Endothelial cell of umbilical vein (primary cell): Measurements from ENCODE around the gene OR10P1. TPM values are rescaled to one million over a fixed set of nuclear protein-coding genes. Genes with fewer than 3 reads are reported as not detected.

Source experiments
- BruUV-seq: library from RNA; stranded (reverse); fragments of 400-500 nt; replicated peaks from 2 replicates; lab custom pipeline; 2021; lab: Mats Ljungman, UMichigan
- CTCF ChIA-PET: fragments of 300-600, 350-600 bp; sonication (Branson Sonifier 250); formaldehyde crosslinking; loops from one replicate; lab custom pipeline; 2021; ENCODE audit warnings: antibody characterized with exemption, inconsistent platforms; lab: Charles Lee
- POLR2A ChIA-PET: fragments of 300-600, 350-600 bp; sonication (Branson Sonifier 250); formaldehyde crosslinking; loops from one replicate; lab custom pipeline; 2021; ENCODE audit warnings: antibody characterized with exemption, inconsistent platforms; lab: Charles Lee
- DNase-seq: peaks from one replicate; pipeline ENCODE4 v3.0.0-alpha.2; 2011; ENCODE audit warnings: low read depth, low spot score
- FAIRE-seq: peaks from 2 replicates; lab custom pipeline; 2011; peaks lifted over from hg19 to GRCh38; lab: Jason Lieb, UNC
- H2AFZ ChIP-seq: 2 replicates; pipeline ENCODE4 v1.6.0; 2012; ENCODE audit warnings: low read depth, low read length, control low read depth, inconsistent platforms
- H3K27ac ChIP-seq: 2 replicates; pipeline ENCODE4 v1.5.1; 2011; ENCODE audit warnings: low read depth, mild to moderate bottlenecking, control low read depth, low read length, moderate library complexity; ENCODE audit not compliant: insufficient read depth
- H3K27me3 ChIP-seq, 2 experiments: 2 replicates each; pipeline versions ENCODE4 v1.6.0 to v1.6.1; 2011; ENCODE audit warnings: low read length in 2 of 2, mixed read lengths in 1 of 2; ENCODE audit not compliant: control insufficient read depth in 2 of 2, insufficient read depth in 2 of 2
- H3K36me3 ChIP-seq, 2 experiments: 2 replicates in 1 of 2; 3 replicates in 1 of 2; pipeline ENCODE4 v1.5.1; 2011; ENCODE audit warnings: low read length in 2 of 2, mild to moderate bottlenecking in 1 of 2, moderate library complexity in 1 of 2; ENCODE audit not compliant: control insufficient read depth in 2 of 2, insufficient read depth in 2 of 2; ENCODE audit errors: extremely low read depth in 1 of 2
- H3K4me1 ChIP-seq: 3 replicates; pipeline ENCODE4 v1.5.1; 2011; ENCODE audit warnings: mild to moderate bottlenecking, low read length; ENCODE audit not compliant: control insufficient read depth, insufficient read depth; ENCODE audit errors: extremely low read depth
- H3K4me2 ChIP-seq: 2 replicates; pipeline ENCODE4 v1.6.1; 2011; ENCODE audit warnings: low read length, control low read depth, mixed read lengths; ENCODE audit not compliant: insufficient read depth
- H3K4me3 ChIP-seq, 3 experiments: fragments of 200-600 bp in 1 of 3; sonication (generic), shearing (Covaris generic) in 1 of 3; replicated peaks in 1 of 3; 2 replicates each; pipeline ENCODE4 v1.5.1; 2011 to 2016; ENCODE audit warnings: control low read depth in 3 of 3, low read length in 3 of 3, mild to moderate bottlenecking in 2 of 3, inconsistent platforms in 1 of 3, low read depth in 1 of 3, moderate library complexity in 1 of 3; ENCODE audit not compliant: insufficient read depth in 1 of 3
- H3K79me2 ChIP-seq: 2 replicates; pipeline ENCODE4 v1.6.0; 2012; ENCODE audit warnings: low read length, inconsistent platforms; ENCODE audit not compliant: control insufficient read depth, insufficient read depth
- H3K9ac ChIP-seq: replicated peaks from 2 replicates; pipeline ENCODE3; 2011; ENCODE audit warnings: low read length, control low read depth; ENCODE audit not compliant: insufficient read depth; ENCODE audit errors: extremely low read depth
- H3K9me1 ChIP-seq: replicated peaks from 3 replicates; pipeline ENCODE4 v1.6.0; 2011; ENCODE audit warnings: mild to moderate bottlenecking, low read length; ENCODE audit not compliant: control insufficient read depth, insufficient read depth; ENCODE audit errors: extremely low read depth
- H3K9me3 ChIP-seq: replicated peaks from 2 replicates; pipeline ENCODE4 v1.5.1; 2012; ENCODE audit warnings: low read length, inconsistent platforms; ENCODE audit not compliant: control insufficient read depth, insufficient read depth
- H4K20me1 ChIP-seq: replicated peaks from 2 replicates; pipeline ENCODE3; 2011; ENCODE audit warnings: mild to moderate bottlenecking, low read length; ENCODE audit not compliant: control insufficient read depth, insufficient read depth; ENCODE audit errors: extremely low read depth
- EZH2 ChIP-seq: IDR thresholded peaks from 2 replicates; pipeline ENCODE4 v1.6.1; 2012; ENCODE audit warnings: borderline replicate concordance, low read depth, mild to moderate bottlenecking, moderate library complexity, low read length, inconsistent platforms; ENCODE audit not compliant: severe bottlenecking
- FOS ChIP-seq: IDR thresholded peaks from 2 replicates; pipeline ENCODE4 v1.6.1; 2011; ENCODE audit warnings: mild to moderate bottlenecking, low read length, moderate library complexity, borderline replicate concordance; ENCODE audit not compliant: insufficient read depth
- GATA2 ChIP-seq: IDR thresholded peaks from 2 replicates; pipeline ENCODE4 v1.7.0; 2011; ENCODE audit warnings: low read depth, mild to moderate bottlenecking, moderate library complexity, mixed read lengths, low read length; ENCODE audit not compliant: insufficient read length, insufficient read depth
- JUN ChIP-seq: IDR thresholded peaks from 2 replicates; pipeline ENCODE4 v1.6.1; 2011; ENCODE audit warnings: borderline replicate concordance, low read depth; ENCODE audit not compliant: insufficient read length, insufficient read depth
- MYC ChIP-seq: IDR thresholded peaks from one replicate; pipeline ENCODE4 v1.6.1; 2011; ENCODE audit warnings: mild to moderate bottlenecking, low read depth, low read length
- POLR2A ChIP-seq: IDR thresholded peaks from 2 replicates; pipeline ENCODE4 v1.6.1; 2012; ENCODE audit warnings: low read depth, mild to moderate bottlenecking, control low read depth, low read length
- POLR2AphosphoS5 ChIP-seq: IDR thresholded peaks from 2 replicates; pipeline ENCODE4 v1.6.1; 2012; ENCODE audit warnings: low read depth, mild to moderate bottlenecking, control low read depth, low read length, moderate library complexity; ENCODE audit not compliant: insufficient read depth
- dilution Hi-C: fragments of 300-500 bp; cut with MboI; formaldehyde crosslinking; loops from one replicate; pipeline ENCODE4 v1.15.0; 2019; ENCODE audit warnings: low sequenced_read_pairs; ENCODE audit not compliant: extremely low pct_ligation_motif_present
- intact Hi-C: fragments of 100-400 bp; cut with micrococcal nuclease; formaldehyde crosslinking; loops from one replicate; pipeline ENCODE4 v1.10.0; 2022
- polyA plus RNA-seq, 4 experiments: library from polyadenylated mRNA; depleted of rRNA in 3 of 4; stranded (reverse) in 3 of 4; unstranded in 1 of 4; fragments of >200 nt; gene quantifications; 2 replicates each; pipeline versions ENCODE4 v1.2.1 to v1.2.3, GENCODE V29; 2011 to 2012; ENCODE audit warnings: missing spikeins in 1 of 4
- total RNA-seq: library from RNA; stranded (reverse); gene quantifications from 2 replicates; pipeline ENCODE4 v1.2.3, GENCODE V29; 2021
- TF ChIP-seq, protein P1 (sequence below): IDR thresholded peaks from 2 replicates; pipeline ENCODE4 v1.6.1; 2011; ENCODE audit not compliant: insufficient read depth, insufficient read length
- TF ChIP-seq, protein P2 (sequence below), 2 donors: IDR thresholded peaks; 1 replicate in 1 of 2; 2 replicates in 1 of 2; pipeline ENCODE4 v1.5.1; 2011; ENCODE audit warnings: low read length in 2 of 2, mild to moderate bottlenecking in 2 of 2, moderate library complexity in 2 of 2, control low read depth in 1 of 2, inconsistent platforms in 1 of 2, low read depth in 1 of 2; ENCODE audit not compliant: insufficient read depth in 1 of 2; ENCODE audit errors: extremely low read depth in 1 of 2

Gene OR10P1
- total and polyA plus RNA-seq, 2 donors (not counting 3 experiments of a cell fraction or from before 2014, with no cell fraction given) = not detected

DNA sequence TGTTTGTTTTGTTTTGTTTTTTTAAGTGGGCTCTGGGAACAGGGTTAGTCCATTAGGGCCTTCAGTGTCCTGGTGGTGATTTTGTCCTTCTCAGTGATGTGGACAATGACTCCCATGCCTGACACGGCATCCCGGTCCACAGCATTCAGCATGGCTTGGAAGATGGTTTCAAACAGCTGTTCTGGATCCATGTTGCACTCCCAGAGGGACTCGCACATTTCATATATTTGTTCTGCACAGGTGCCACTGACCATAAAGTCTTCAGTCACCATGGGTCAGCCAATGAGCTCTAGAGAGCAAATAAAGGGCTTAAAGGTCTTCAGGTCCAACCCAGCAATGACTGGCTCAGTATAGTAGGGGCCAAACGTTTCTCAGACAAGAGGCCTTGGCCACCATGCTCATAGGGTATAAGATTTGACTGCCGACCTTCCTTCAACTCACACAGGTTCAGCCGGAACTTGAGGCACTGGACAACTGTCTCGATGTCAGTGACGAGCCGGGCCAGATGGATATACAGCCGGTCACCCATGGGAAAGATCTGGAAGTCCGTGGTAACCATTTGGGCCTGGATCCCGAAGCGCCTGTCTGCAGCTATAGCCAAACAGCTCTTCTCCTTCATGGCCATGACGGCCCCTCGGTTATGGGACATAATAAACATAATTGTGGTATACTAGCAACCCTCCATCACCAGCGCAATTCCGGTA is 18.0 kb downstream of the OR10P1 start:
- POLR2A ChIA-PET = no interaction called here
- Histone ChIP-seq H3K4me3 (no peak overlapping the region), H3K9ac (no peak overlapping the region), H3K36me3 (no peaks in the 10 kb centered on the region), H3K4me2 (no peak overlapping the region), H3K79me2 (no peaks in the 10 kb centered on the region), H3K9me3 (no peaks in the 10 kb centered on the region), H4K20me1 (no peaks in the 10 kb centered on the region), H3K27ac (no peak overlapping the region), H2AFZ (no peak overlapping the region), H3K27me3 (peaks cover 2 to 7% of the 10 kb centered on the region in 2 experiments), H3K4me1 (no peaks in the 10 kb centered on the region), H3K9me1 (no peaks in the 10 kb centered on the region)
- no peak for FAIRE-seq
- BruUV-seq = no TSS peak
- no peak for DNase-seq
- TF ChIP-seq POLR2AphosphoS5 (no peak), GATA2 (no peak), JUN (no peak), MYC (no peak), POLR2A (no peak)
- TF ChIP-seq, protein P1, sequence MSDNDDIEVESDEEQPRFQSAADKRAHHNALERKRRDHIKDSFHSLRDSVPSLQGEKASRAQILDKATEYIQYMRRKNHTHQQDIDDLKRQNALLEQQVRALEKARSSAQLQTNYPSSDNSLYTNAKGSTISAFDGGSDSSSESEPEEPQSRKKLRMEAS = no peak
- intact Hi-C loops = no loop called here
- CTCF ChIA-PET = interaction anchor here (3.1 to 5.9 kb wide), 2 partner anchors 64 to 83 kb away, joined by 43 to 50 read pairs; partner anchors contain the start of genes BLOC1S1 and RDH5
- dilution Hi-C loops = no loop called here

DNA sequence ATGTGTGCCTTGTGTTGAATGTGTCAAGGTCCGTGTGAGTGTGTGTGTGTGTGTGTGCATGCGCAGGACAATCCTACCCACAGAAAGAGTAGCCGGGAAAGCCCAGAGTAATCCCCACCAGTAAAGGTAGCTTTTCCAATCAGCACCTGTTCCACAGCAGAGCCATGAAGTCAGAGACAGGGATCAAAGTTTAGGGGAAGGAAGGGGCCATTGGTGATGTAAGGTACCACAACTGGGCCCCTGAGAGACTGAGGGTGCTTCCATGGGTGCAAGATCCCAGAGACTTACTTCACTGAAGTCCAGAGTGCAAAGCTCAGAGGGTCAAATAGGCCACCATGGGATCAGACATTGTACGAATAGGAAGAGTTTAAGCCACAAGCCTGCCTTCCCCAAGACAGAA is 20.5 kb downstream of the OR10P1 start:
- Histone ChIP-seq H4K20me1 (no peaks in the 10 kb centered on the region), H3K9ac (no peak overlapping the region), H2AFZ (no peak overlapping the region), H3K4me1 (no peaks in the 10 kb centered on the region), H3K27ac (no peak overlapping the region), H3K9me1 (no peaks in the 10 kb centered on the region), H3K27me3 (peaks cover 7 to 10% of the 10 kb centered on the region in 2 experiments), H3K4me2 (no peak overlapping the region), H3K79me2 (no peaks in the 10 kb centered on the region), H3K9me3 (no peaks in the 10 kb centered on the region), H3K36me3 (no peaks in the 10 kb centered on the region), H3K4me3 (no peak overlapping the region)
- dilution Hi-C loops = no loop called here
- FAIRE-seq (no peak), DNase-seq (no peak)
- BruUV-seq = no TSS peak
- POLR2A ChIA-PET = no interaction called here
- TF ChIP-seq, protein P1 = no peak
- no peak for TF ChIP-seq GATA2
- TF ChIP-seq MYC = no peak
- no peak for TF ChIP-seq POLR2AphosphoS5
- TF ChIP-seq, protein P2, sequence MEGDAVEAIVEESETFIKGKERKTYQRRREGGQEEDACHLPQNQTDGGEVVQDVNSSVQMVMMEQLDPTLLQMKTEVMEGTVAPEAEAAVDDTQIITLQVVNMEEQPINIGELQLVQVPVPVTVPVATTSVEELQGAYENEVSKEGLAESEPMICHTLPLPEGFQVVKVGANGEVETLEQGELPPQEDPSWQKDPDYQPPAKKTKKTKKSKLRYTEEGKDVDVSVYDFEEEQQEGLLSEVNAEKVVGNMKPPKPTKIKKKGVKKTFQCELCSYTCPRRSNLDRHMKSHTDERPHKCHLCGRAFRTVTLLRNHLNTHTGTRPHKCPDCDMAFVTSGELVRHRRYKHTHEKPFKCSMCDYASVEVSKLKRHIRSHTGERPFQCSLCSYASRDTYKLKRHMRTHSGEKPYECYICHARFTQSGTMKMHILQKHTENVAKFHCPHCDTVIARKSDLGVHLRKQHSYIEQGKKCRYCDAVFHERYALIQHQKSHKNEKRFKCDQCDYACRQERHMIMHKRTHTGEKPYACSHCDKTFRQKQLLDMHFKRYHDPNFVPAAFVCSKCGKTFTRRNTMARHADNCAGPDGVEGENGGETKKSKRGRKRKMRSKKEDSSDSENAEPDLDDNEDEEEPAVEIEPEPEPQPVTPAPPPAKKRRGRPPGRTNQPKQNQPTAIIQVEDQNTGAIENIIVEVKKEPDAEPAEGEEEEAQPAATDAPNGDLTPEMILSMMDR (IDR thresholded peaks at IDR 0.05; ENCODE audit: extremely low read depth in 1 of 2, insufficient read depth in 1 of 2, low read depth in 1 of 2, low read length in 2 of 2) = no peak
- no peak for TF ChIP-seq EZH2
- TF ChIP-seq POLR2A = no peak
- TF ChIP-seq FOS = no peak
- no peak for TF ChIP-seq JUN
- intact Hi-C loops = no loop called here
- CTCF ChIA-PET = interaction anchor here (0.7 to 5.9 kb wide), 13 partner anchors 10 to 665 kb away, joined by 3 to 82 read pairs (median 10); partner anchors contain the start of genes BLOC1S1 and RDH5
